Heart left ventricle (tissue), 13 donors: ENCODE results near the gene PRSS21.

Experiments used
- POLR2A ChIP-seq, 2 donors: fragments of 450-650 bp; IDR thresholded peaks; one replicate each; pipeline ENCODE4 v1.6.1; 2017; ENCODE audit warnings: antibody characterized with exemption in 2 of 2, mild to moderate bottlenecking in 2 of 2, moderate library complexity in 2 of 2
- TF ChIP-seq, protein P1 (sequence below), 12 donors: fragments of 200-600 bp; sonication (generic) in 4 of 12; IDR thresholded peaks; one replicate each; pipeline versions ENCODE4 v1.5.0 to v1.8.0; 2018 to 2022; ENCODE audit warnings: antibody characterized with exemption in 12 of 12, mild to moderate bottlenecking in 5 of 12
- donor health status: ischemic (EF 13 %, LVEDD 7.1; RV severe dilation, severe dysfunction).
- donor health status: DM: no; HTN: yes; CAD: no.
- donor health status: DM: no; HTN: no; CAD: no.
- donor health status: ischemic (EF 25% LVEDD 6.9; RV normal size, moderate dysfunction).
- donor health status: ischemic (EF 25% LVEDD 5.7; RV mildly dilated, moderate dysfunction).
- donor health status: ischemic (EF 35%, LVEDD 5.7; RV mildly dilated, moderate dysfunction).
- donor health status: nonischemic (EF 11% LVEDD 7.7; RV severe dilation, severe dysfunction).
- donor health status: DM: yes; HTN: yes; CAD: no.
- donor health status: PGD.
- donor health status: ischemic (EF 29% LVEDD 5.4; RV normal size, mild dysfunction).
- donor health status: nonischemic (EF 23%, LVEDD 6.1; RV moderate dilation, normal function).

DNA sequence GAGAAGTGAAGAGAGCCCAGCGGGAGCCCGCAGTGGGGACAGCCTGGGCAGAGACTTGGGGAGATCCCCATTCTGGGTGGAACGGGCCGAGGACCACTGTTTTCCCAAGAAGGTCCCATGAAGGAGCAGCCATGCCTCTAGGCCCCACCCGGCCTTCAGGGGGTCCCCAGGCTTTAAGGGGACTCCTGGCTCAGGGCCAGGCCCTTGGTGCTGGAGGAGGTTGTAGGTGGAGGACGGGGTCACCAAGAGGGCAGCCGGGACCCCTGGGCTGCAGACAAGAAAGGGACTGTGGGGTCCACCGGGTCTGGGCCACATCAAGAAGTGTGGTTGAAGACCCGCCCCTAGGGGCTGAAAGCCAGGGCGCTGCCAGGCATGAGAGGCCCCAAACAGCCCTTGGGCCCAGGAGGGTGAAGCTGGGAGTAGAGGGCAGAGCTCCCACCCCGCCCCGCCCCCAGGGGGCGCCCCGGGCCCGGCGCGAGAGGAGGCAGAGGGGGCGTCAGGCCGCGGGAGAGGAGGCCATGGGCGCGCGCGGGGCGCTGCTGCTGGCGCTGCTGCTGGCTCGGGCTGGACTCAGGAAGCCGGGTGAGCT is at the start of gene PRSS21:
- TF ChIP-seq, protein P1, sequence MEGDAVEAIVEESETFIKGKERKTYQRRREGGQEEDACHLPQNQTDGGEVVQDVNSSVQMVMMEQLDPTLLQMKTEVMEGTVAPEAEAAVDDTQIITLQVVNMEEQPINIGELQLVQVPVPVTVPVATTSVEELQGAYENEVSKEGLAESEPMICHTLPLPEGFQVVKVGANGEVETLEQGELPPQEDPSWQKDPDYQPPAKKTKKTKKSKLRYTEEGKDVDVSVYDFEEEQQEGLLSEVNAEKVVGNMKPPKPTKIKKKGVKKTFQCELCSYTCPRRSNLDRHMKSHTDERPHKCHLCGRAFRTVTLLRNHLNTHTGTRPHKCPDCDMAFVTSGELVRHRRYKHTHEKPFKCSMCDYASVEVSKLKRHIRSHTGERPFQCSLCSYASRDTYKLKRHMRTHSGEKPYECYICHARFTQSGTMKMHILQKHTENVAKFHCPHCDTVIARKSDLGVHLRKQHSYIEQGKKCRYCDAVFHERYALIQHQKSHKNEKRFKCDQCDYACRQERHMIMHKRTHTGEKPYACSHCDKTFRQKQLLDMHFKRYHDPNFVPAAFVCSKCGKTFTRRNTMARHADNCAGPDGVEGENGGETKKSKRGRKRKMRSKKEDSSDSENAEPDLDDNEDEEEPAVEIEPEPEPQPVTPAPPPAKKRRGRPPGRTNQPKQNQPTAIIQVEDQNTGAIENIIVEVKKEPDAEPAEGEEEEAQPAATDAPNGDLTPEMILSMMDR (IDR thresholded peaks at IDR 0.05): peak in 2 of 12 donors; percentile 9 to 13
- TF ChIP-seq POLR2A (IDR thresholded peaks at IDR 0.05): no peak
